Gastroesophageal sphincter (tissue), 3 donors: ENCODE measurements around the gene TECPR2.

Experiments
- POLR2A ChIP-seq, 2 donors: fragments of 450-650 bp; IDR thresholded peaks; one replicate each; pipeline ENCODE4 v1.6.1; 2017; ENCODE audit warnings: antibody characterized with exemption in 2 of 2, mild to moderate bottlenecking in 2 of 2, moderate library complexity in 1 of 2
- TF ChIP-seq, protein P1 (sequence below), 4 experiments: fragments of 200-600 bp in 2 of 4; fragments of 450-650 bp in 2 of 4; sonication (generic) in 1 of 4; IDR thresholded peaks; one replicate each; pipeline ENCODE4 v1.5.1; 2017 to 2019; ENCODE audit warnings: antibody characterized with exemption in 4 of 4, mild to moderate bottlenecking in 2 of 4, moderate library complexity in 2 of 4

GRCh38 chr14:102507857-102508312 is 145.1 kb downstream of the TECPR2 start:
- TF ChIP-seq, protein P1, sequence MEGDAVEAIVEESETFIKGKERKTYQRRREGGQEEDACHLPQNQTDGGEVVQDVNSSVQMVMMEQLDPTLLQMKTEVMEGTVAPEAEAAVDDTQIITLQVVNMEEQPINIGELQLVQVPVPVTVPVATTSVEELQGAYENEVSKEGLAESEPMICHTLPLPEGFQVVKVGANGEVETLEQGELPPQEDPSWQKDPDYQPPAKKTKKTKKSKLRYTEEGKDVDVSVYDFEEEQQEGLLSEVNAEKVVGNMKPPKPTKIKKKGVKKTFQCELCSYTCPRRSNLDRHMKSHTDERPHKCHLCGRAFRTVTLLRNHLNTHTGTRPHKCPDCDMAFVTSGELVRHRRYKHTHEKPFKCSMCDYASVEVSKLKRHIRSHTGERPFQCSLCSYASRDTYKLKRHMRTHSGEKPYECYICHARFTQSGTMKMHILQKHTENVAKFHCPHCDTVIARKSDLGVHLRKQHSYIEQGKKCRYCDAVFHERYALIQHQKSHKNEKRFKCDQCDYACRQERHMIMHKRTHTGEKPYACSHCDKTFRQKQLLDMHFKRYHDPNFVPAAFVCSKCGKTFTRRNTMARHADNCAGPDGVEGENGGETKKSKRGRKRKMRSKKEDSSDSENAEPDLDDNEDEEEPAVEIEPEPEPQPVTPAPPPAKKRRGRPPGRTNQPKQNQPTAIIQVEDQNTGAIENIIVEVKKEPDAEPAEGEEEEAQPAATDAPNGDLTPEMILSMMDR (IDR thresholded peaks at IDR 0.05): no peak
- TF ChIP-seq POLR2A (IDR thresholded peaks at IDR 0.05): no peak
